ENCODE measurements around the gene ITK.

GRCh38 chr5:157259699-157260098 lies 79.1 kb downstream of the ITK start:
- TF ChIP-seq GATA2 (IDR thresholded peaks at IDR 0.05; ENCODE audit: low read depth, low read length) (no peak), GATA3 (IDR thresholded peaks at IDR 0.05; ENCODE audit: low read depth, low read length) (no peak)

All from SH-SY5Y (cell line).